Measurements from ENCODE around the gene RASGRP4.

- TF ChIP-seq MAX (IDR thresholded peaks at IDR 0.05) (no peak), JUNB (IDR thresholded peaks at IDR 0.05) (no peak), MYC (IDR thresholded peaks at IDR 0.05; ENCODE audit: borderline replicate concordance, low read length) (no peak), CEBPB (IDR thresholded peaks at IDR 0.05) (no peak), CTCF (IDR thresholded peaks at IDR 0.05) (no peak)
These were observed 30.5 kb downstream of the RASGRP4 start for GRCh38 chr19:38395381-38396114.

Measured in A549 (cell line).